H1 (cell line): ENCODE results near the gene AATK. TPM values are rescaled to one million over a fixed set of nuclear protein-coding genes. Genes with fewer than 3 reads are reported as not detected.

Experiments
- CTCF ChIA-PET: fragments of 300-600 bp; sonication (Branson Sonifier 250); formaldehyde crosslinking; loops from one replicate; lab custom pipeline; 2021; ENCODE audit not compliant: partially characterized antibody; lab: Charles Lee
- POLR2A ChIA-PET: fragments of 300-600 bp; sonication (Branson Sonifier 250); formaldehyde crosslinking; loops from one replicate; lab custom pipeline; 2021; ENCODE audit warnings: inconsistent platforms; ENCODE audit not compliant: partially characterized antibody; lab: Charles Lee
- DNase-seq, 2 experiments: peaks; one replicate each; pipeline versions ENCODE4 v3.0.0 to v3.0.0-alpha.2; 2010 to 2022; ENCODE audit warnings: low spot score in 2 of 2, low read depth in 1 of 2, mixed read lengths in 1 of 2
- FAIRE-seq: peaks from 2 replicates; lab custom pipeline; 2011; peaks lifted over from hg19 to GRCh38; lab: Jason Lieb, UNC
- H2AFZ ChIP-seq: 2 replicates; pipeline ENCODE4 v1.8.1; 2012; ENCODE audit warnings: low read length, inconsistent platforms
- H2AK5ac ChIP-seq: 2 replicates; pipeline ENCODE4 v1.6.1; 2013; ENCODE audit warnings: low read depth, low read length
- H2BK120ac ChIP-seq: replicated peaks from 2 replicates; pipeline ENCODE3; 2013; ENCODE audit warnings: low read depth, low read length, inconsistent platforms
- H2BK12ac ChIP-seq: 2 replicates; pipeline ENCODE4 v1.6.1; 2013; ENCODE audit warnings: low read depth, low read length
- H2BK15ac ChIP-seq: 2 replicates; pipeline ENCODE4 v1.6.1; 2013; ENCODE audit warnings: low read length
- H2BK20ac ChIP-seq: 2 replicates; pipeline ENCODE4 v1.6.1; 2013; ENCODE audit warnings: low read length
- H2BK5ac ChIP-seq: 2 replicates; pipeline ENCODE4 v1.6.1; 2013; ENCODE audit warnings: low read depth, low read length
- H3K14ac ChIP-seq: 2 replicates; pipeline ENCODE4 v1.6.1; 2013; ENCODE audit warnings: inconsistent platforms; ENCODE audit not compliant: insufficient read length
- H3K18ac ChIP-seq: 2 replicates; pipeline ENCODE4 v1.6.1; 2013; ENCODE audit warnings: low read length; ENCODE audit errors: extremely low read depth
- H3K23ac ChIP-seq: 2 replicates; pipeline ENCODE4 v1.6.1; 2013; ENCODE audit warnings: inconsistent platforms; ENCODE audit not compliant: insufficient read length
- H3K23me2 ChIP-seq: 2 replicates; pipeline ENCODE4 v1.6.1; 2013; ENCODE audit warnings: low read depth, low read length
- H3K27ac ChIP-seq: 2 replicates; pipeline ENCODE4 v1.6.1; 2011; ENCODE audit warnings: low read depth, low read length, inconsistent platforms
- H3K27me3 ChIP-seq, 4 experiments: replicated peaks in 1 of 4; 1 replicate in 1 of 4; 2 replicates in 3 of 4; pipeline versions ENCODE4 v1.6.1 to v1.8.1; 2011 to 2013; ENCODE audit warnings: low read length in 3 of 4, mild to moderate bottlenecking in 3 of 4, inconsistent platforms in 2 of 4, mixed read lengths in 2 of 4, moderate library complexity in 1 of 4; ENCODE audit not compliant: control insufficient read depth in 3 of 4, insufficient read depth in 3 of 4; ENCODE audit errors: extremely low read depth in 1 of 4
- H3K36me3 ChIP-seq, 4 experiments: 2 replicates each; pipeline versions ENCODE4 v1.6.1 to v1.8.1; 2011 to 2013; ENCODE audit warnings: mild to moderate bottlenecking in 4 of 4, low read length in 3 of 4, moderate library complexity in 2 of 4, control low read depth in 1 of 4, inconsistent platforms in 1 of 4; ENCODE audit not compliant: insufficient read depth in 4 of 4, control insufficient read depth in 2 of 4
- H3K4ac ChIP-seq: replicated peaks from 2 replicates; pipeline ENCODE3; 2013; ENCODE audit warnings: low read length, low read depth, mixed read lengths, inconsistent platforms; ENCODE audit not compliant: insufficient read length
- H3K4me1 ChIP-seq, 4 experiments: replicated peaks in 1 of 4; 1 replicate in 1 of 4; 2 replicates in 3 of 4; pipeline versions ENCODE4 v1.6.1 to v1.8.1; 2011 to 2013; ENCODE audit warnings: low read length in 3 of 4, inconsistent platforms in 2 of 4, mixed read lengths in 1 of 4; ENCODE audit not compliant: insufficient read depth in 4 of 4, control insufficient read depth in 3 of 4
- H3K4me2 ChIP-seq, 2 experiments: 2 replicates each; pipeline versions ENCODE4 v1.6.1 to v1.8.1; 2011 to 2013; ENCODE audit warnings: low read depth in 2 of 2, low read length in 2 of 2, control low read depth in 1 of 2, inconsistent platforms in 1 of 2, mild to moderate bottlenecking in 1 of 2; ENCODE audit not compliant: insufficient read depth in 1 of 2
- H3K4me3 ChIP-seq, 4 experiments: fragments of 200-600, 300-600 bp in 1 of 4; sonication (generic), shearing (Covaris generic), sonication (Bioruptor Twin) in 1 of 4; 2 replicates each; pipeline versions ENCODE4 v1.5.1 to v1.8.1; 2011 to 2016; ENCODE audit warnings: low read length in 4 of 4, low read depth in 3 of 4, control low read depth in 2 of 4, inconsistent platforms in 2 of 4, mild to moderate bottlenecking in 2 of 4, mixed read lengths in 1 of 4, moderate library complexity in 1 of 4; ENCODE audit not compliant: insufficient read depth in 2 of 4; ENCODE audit errors: extremely low read depth in 1 of 4
- H3K56ac ChIP-seq: replicated peaks from 2 replicates; pipeline ENCODE3; 2013; ENCODE audit warnings: low read depth, mild to moderate bottlenecking, mixed read lengths, low read length, inconsistent platforms; ENCODE audit not compliant: insufficient read length
- H3K79me1 ChIP-seq: 2 replicates; pipeline ENCODE4 v1.6.1; 2013; ENCODE audit warnings: low read depth, low read length, control low read depth
- H3K79me2 ChIP-seq, 2 experiments: 2 replicates each; pipeline versions ENCODE4 v1.6.1 to v1.8.1; 2012 to 2013; ENCODE audit warnings: low read length in 2 of 2, mild to moderate bottlenecking in 2 of 2, inconsistent platforms in 1 of 2; ENCODE audit not compliant: insufficient read depth in 2 of 2, control insufficient read depth in 1 of 2
- H3K9ac ChIP-seq, 4 experiments: replicated peaks in 1 of 4; 1 replicate in 1 of 4; 2 replicates in 3 of 4; pipeline versions ENCODE4 v1.6.1 to v1.8.1; 2011 to 2013; ENCODE audit warnings: low read depth in 3 of 4, low read length in 3 of 4, control low read depth in 2 of 4, mild to moderate bottlenecking in 2 of 4, moderate library complexity in 2 of 4, inconsistent platforms in 1 of 4; ENCODE audit errors: extremely low read depth in 1 of 4
- H3K9me3 ChIP-seq, 2 experiments: 2 replicates each; pipeline versions ENCODE4 v1.6.1 to v1.8.1; 2012 to 2013; ENCODE audit warnings: mild to moderate bottlenecking in 2 of 2, moderate library complexity in 2 of 2, control low read depth in 1 of 2, inconsistent platforms in 1 of 2, low read depth in 1 of 2, low read length in 1 of 2, mixed read lengths in 1 of 2; ENCODE audit not compliant: insufficient read depth in 2 of 2
- H4K20me1 ChIP-seq, 2 experiments: replicated peaks in 1 of 2; 2 replicates each; pipeline versions ENCODE3 to v1.8.1; 2011 to 2013; ENCODE audit warnings: inconsistent platforms in 2 of 2, low read length in 2 of 2, mild to moderate bottlenecking in 1 of 2; ENCODE audit not compliant: insufficient read depth in 2 of 2, control insufficient read depth in 1 of 2
- H4K5ac ChIP-seq: 2 replicates; pipeline ENCODE4 v1.6.1; 2013; ENCODE audit warnings: low read length, low read depth, mixed read lengths, inconsistent platforms; ENCODE audit not compliant: insufficient read length
- H4K8ac ChIP-seq: 2 replicates; pipeline ENCODE4 v1.8.0; 2013; ENCODE audit warnings: mild to moderate bottlenecking, moderate library complexity, low read length, inconsistent platforms; ENCODE audit not compliant: insufficient read depth; ENCODE audit errors: extremely low read depth
- H4K91ac ChIP-seq: replicated peaks from 2 replicates; pipeline ENCODE3; 2013; ENCODE audit warnings: low read length, mixed read lengths, inconsistent platforms; ENCODE audit not compliant: insufficient read length
- ATF3 ChIP-seq: IDR thresholded peaks from 2 replicates; pipeline ENCODE4 v1.6.1; 2011; ENCODE audit warnings: low read depth, mild to moderate bottlenecking, low read length; ENCODE audit not compliant: insufficient read depth
- CHD1 ChIP-seq: IDR thresholded peaks from 2 replicates; pipeline ENCODE4 v1.6.1; 2012; ENCODE audit warnings: low read depth, low read length, improper control_type of control experiment
- CTCF ChIP-seq, 3 experiments: IDR thresholded peaks; 1 replicate in 2 of 3; 2 replicates in 1 of 3; pipeline versions ENCODE4 v1.5.1 to v1.6.1; 2011; ENCODE audit warnings: low read length in 3 of 3, mild to moderate bottlenecking in 3 of 3, inconsistent platforms in 2 of 3, low read depth in 1 of 3, moderate library complexity in 1 of 3; ENCODE audit not compliant: insufficient read depth in 1 of 3; ENCODE audit errors: control extremely low read depth in 1 of 3
- EP300 ChIP-seq, 2 experiments: IDR thresholded peaks; 1 replicate in 1 of 2; 2 replicates in 1 of 2; pipeline ENCODE4 v1.6.1; 2011 to 2012; ENCODE audit warnings: low read depth in 2 of 2, low read length in 2 of 2, mild to moderate bottlenecking in 2 of 2, borderline replicate concordance in 1 of 2, inconsistent platforms in 1 of 2, moderate library complexity in 1 of 2
- MAFK ChIP-seq: IDR thresholded peaks from 2 replicates; pipeline ENCODE4 v1.6.1; 2012; ENCODE audit warnings: low read depth, mild to moderate bottlenecking, improper control_type of control experiment, low read length
- RNF2 ChIP-seq: fragments of 200-900, 300-1000 bp; sonication (generic); IDR thresholded peaks from 2 replicates; pipeline ENCODE4 v1.7.1; 2016; ENCODE audit warnings: borderline replicate concordance, low read depth, mild to moderate bottlenecking, antibody characterized with exemption, low read length; ENCODE audit not compliant: poor library complexity, severe bottlenecking; ENCODE audit errors: missing control alignments
- ZNF274 ChIP-seq: IDR thresholded peaks from 2 replicates; pipeline ENCODE4 v1.7.0; 2012; ENCODE audit warnings: low read length, borderline replicate concordance; ENCODE audit errors: extremely low read depth
- WGBS, 2 experiments: shearing (Covaris generic) in 1 of 2; methylation state at CpG; one replicate each; pipeline versions ENCODE4 v1.1.6 to v1.1.7; 2013 to 2015; ENCODE audit warnings: low lambda C conversion rate in 2 of 2, mixed read lengths in 2 of 2, inconsistent platforms in 1 of 2, low coverage in 1 of 2, missing lambda C conversion rate in 1 of 2; ENCODE audit not compliant: insufficient replicate concordance in 2 of 2, insufficient coverage in 1 of 2, insufficient read length in 1 of 2; ENCODE audit errors: extremely low coverage in 1 of 2, missing lambda C conversion rate in 1 of 2; 5-methylcytosine and 5-hydroxymethylcytosine counted together
- polyA plus RNA-seq, 7 experiments: library from polyadenylated mRNA; depleted of rRNA in 3 of 7; stranded (reverse) in 5 of 7; unstranded in 2 of 7; fragments of >200 nt in 5 of 7; fragments of 200-250 nt in 2 of 7; gene quantifications; 1 replicate in 5 of 7; 2 replicates in 1 of 7; 4 replicates in 1 of 7; pipeline versions ENCODE4 v1.2.1 to v1.2.3, GENCODE V29; 2011 to 2013; ENCODE audit warnings: missing spikeins in 2 of 7, mixed read lengths in 2 of 7
- total RNA-seq: library from RNA; stranded (reverse); fragmentation: NEBNext Ultra II Directional; extraction: Animal tissue kit (Norgen Biotek cat#: 25700); gene quantifications from 2 replicates; pipeline ENCODE4 v1.2.1, GENCODE V29; 2021

The AATK gene
- total and polyA plus RNA-seq, 2 of the 8 experiments (the other 6 are each of a cell fraction or from before 2014, with no cell fraction given), result 1.7 to 3.5 TPM

GRCh38 chr17:81189670-81190530 lies 23.9 kb upstream of the AATK start:
- H3K79me2 ChIP-seq, result no peaks in the 10 kb centered on the region
- H3K23me2 ChIP-seq, result no peaks in the 10 kb centered on the region
- no peaks in the 10 kb centered on the region for H3K4me1 ChIP-seq
- no peak overlapping the region for H2BK120ac ChIP-seq
- H3K27me3 ChIP-seq, result no peaks in the 10 kb centered on the region
- ChIA-PET CTCF (interaction anchor here (0.7 to 3.2 kb wide), 17 partner anchors 9 to 146 kb away, joined by 3 to 25 read pairs (median 4); no protein-coding TSS in a partner anchor), POLR2A (interaction anchor here (1.1 to 1.2 kb wide), 3 partner anchors 25 to 56 kb away, joined by 3 to 4 read pairs (median 3); no protein-coding TSS in a partner anchor)
- H2AK5ac ChIP-seq, result no peak overlapping the region
- no peak for DNase-seq
- H4K91ac ChIP-seq, result no peak overlapping the region
- no peak for FAIRE-seq
- H2BK12ac ChIP-seq, result no peak overlapping the region
- 89% methylated on average over 26 of the region's 27 CpGs; no CpG with 5 or more reads in 1 of the 2 experiments for WGBS, 2 experiments
- no peaks in the 10 kb centered on the region for H3K9me3 ChIP-seq
- H3K4ac ChIP-seq, result no peak overlapping the region
- no peak overlapping the region for H3K27ac ChIP-seq
- no peak overlapping the region for H4K8ac ChIP-seq
- no peaks in the 10 kb centered on the region for H3K79me1 ChIP-seq
- H3K4me2 ChIP-seq, result no peak overlapping the region
- no peak overlapping the region for H3K4me3 ChIP-seq
- no peak overlapping the region for H2BK20ac ChIP-seq
- no peak overlapping the region for H3K9ac ChIP-seq
- no peak overlapping the region for H4K5ac ChIP-seq
- no peak overlapping the region for H3K14ac ChIP-seq
- H3K56ac ChIP-seq, result no peak overlapping the region
- H3K36me3 ChIP-seq, result peaks cover 0 to 11% (median 0%) of the 10 kb centered on the region in 4 experiments; a peak in 3 of 8 replicates
- H2BK5ac ChIP-seq, result no peak overlapping the region
- H4K20me1 ChIP-seq, result peaks cover 0 to 2% of the 10 kb centered on the region in 2 experiments
- no peak overlapping the region for H3K23ac ChIP-seq
- H2AFZ ChIP-seq, result no peak overlapping the region
- H3K18ac ChIP-seq, result no peak overlapping the region
- H2BK15ac ChIP-seq, result no peak overlapping the region
- TF ChIP-seq RNF2 (no peak), ZNF274 (no peak), CHD1 (no peak), ATF3 (no peak), CTCF (IDR thresholded peaks at IDR 0.05; ENCODE audit: control extremely low read depth in 1 of 3, insufficient read depth in 1 of 3, low read depth in 1 of 3, low read length in 3 of 3) (peak; percentile 62 to 69 (median 64)), EP300 (IDR thresholded peaks at IDR 0.05; ENCODE audit: borderline replicate concordance in 1 of 2, low read depth in 2 of 2, low read length in 2 of 2) (no peak), MAFK (no peak)
